NCI-H2029 treated with DMSO at 0.1 percent for 48 hours (cell line): Measurements from ENCODE around the gene MDM1.

Experiments used
- DNase-seq: peaks from one replicate; lab custom pipeline; 2025; lab: John Stamatoyannopoulos, UW

Gene MDM1, protein sequence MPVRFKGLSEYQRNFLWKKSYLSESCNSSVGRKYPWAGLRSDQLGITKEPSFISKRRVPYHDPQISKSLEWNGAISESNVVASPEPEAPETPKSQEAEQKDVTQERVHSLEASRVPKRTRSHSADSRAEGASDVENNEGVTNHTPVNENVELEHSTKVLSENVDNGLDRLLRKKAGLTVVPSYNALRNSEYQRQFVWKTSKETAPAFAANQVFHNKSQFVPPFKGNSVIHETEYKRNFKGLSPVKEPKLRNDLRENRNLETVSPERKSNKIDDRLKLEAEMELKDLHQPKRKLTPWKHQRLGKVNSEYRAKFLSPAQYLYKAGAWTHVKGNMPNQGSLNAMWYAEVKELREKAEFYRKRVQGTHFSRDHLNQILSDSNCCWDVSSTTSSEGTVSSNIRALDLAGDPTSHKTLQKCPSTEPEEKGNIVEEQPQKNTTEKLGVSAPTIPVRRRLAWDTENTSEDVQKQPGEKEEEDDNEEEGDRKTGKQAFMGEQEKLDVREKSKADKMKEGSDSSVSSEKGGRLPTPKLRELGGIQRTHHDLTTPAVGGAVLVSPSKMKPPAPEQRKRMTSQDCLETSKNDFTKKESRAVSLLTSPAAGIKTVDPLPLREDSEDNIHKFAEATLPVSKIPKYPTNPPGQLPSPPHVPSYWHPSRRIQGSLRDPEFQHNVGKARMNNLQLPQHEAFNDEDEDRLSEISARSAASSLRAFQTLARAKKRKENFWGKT

GRCh38 chr12:68331869-68332727 is at the start of gene MDM1:
Gene MDM1, minus strand, starts transcription at chr12:68332362. Its CDS starts 117 bp downstream, at chr12:68332245.
- DNase-seq, result peak; percentile 94

DNA sequence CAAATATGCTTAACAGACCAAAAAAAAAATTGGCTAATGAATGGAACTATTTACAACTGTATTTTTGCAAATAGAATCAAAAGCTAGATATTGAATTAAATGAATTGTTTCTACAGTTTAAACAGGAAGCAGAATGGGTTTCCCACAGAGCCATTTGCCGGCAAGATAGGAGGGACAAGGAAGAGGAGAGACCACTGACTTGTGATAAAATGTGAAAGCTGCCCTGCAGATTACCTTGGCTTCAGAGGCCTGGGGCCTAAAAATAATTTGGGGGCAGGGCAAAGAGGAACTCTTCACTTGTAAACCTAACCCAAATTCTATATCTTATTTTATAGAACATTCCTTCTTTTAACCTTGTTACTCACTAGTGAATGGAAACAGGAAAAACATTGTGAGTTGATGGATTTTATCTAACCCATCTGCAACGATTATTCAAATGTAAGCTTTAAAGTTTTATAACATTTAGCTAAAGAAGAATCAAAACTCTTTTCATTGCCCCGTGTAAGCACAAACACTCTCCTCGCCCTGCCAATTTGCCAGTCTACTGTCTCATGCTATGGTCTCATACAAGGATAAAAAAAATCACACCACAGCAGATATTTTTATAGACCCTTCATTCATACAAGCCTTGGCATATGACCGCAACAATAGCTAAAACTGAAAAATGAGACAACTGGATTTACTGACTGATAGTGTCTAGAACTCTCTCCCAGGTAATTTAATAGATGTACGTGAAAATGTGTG is 49.5 kb upstream of the MDM1 start:
- DNase-seq, result no peak

DNA sequence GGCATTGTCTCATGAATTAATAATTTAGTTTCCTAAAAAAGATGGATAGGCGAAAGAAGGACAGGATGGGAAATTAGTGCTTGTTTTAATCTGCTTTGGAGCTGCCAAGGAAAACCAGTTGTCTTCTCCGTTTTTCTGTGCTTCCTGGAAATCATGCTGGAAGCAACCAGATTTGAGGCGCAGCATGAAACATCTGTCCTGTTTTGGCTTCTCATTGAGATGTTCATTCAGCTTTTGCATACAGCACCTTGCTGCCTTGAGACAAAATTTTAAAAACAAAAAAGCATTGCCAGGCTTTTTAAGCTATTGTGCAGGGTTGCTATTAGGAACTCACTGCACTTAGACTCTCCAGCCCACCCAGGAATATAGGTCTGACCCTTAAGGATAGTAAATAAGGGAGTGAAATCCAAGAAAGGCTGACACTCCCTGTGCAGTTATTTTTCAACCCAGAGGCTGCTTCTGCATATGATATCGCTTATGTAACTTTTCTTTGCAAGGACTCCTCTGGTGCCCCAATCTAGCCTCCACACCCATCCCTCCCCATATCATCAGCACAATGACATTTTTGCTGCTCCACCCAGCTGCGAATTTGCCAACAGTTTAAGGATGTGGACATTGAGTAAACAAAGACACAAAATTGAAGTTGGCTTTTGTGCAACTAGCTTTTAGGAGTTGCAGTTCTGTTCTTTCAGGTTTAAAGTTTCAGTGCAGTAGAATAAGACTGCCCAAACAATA is 46.9 kb upstream of the MDM1 start:
- DNase-seq, result no peak

GRCh38 chr12:68377881-68378280 is 45.7 kb upstream of the MDM1 start:
- no peak for DNase-seq

GRCh38 chr12:68376901-68377300 is 44.7 kb upstream of the MDM1 start:
- no peak for DNase-seq

- DNase-seq, result no peak
Measured at GRCh38 chr12:68375756-68376695, 43.9 kb upstream of the MDM1 start.

GRCh38 chr12:68374307-68374982 is 42.3 kb upstream of the MDM1 start:
- no peak for DNase-seq

DNA sequence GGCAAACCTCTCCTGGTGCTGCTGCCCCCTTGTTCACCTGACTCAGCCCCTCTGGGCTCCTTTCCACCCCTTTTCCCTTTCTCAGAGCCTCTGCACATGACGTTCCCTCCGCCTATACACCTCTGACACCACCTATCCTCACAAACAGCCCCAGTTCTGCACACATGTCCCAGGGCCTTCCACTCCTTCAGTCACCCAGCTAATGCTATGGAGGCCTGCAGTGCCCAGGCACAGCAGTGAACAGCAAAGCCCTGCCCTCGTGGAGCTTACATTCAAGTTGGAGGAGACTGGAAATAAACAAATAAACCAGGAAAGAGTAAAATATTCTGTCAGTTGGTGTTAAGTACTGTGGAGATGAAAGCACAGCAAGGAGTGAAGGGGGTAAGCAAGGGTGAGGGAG is 38.5 kb upstream of the MDM1 start:
- DNase-seq, result no peak

DNA sequence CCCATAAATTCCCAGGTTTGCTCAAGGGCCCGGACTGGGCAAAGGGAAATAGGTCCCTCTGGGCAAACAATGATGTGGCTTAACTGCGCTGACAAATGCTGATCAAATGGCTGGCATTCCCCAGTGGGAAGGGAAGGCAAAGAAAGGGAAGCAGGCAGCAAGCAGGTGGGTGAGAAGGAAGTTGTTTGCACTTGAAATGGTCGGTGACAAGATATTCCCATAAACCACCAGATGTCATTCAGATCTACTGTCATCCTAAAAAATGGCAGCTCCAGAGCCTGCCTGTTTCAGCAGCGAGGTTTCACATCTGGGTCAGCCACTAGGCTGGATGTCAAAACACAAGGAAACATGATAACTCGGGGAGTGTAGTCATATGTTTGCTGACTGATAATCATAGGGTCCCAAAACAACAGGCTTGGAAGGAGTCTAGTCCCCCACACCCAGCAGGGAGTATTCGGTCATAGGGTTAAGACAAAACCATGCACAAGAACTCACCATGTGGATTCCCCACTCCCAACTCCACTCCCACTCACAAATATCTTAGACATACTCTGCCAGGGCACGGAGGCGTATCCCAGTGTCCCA is 37.9 kb upstream of the MDM1 start:
- DNase-seq, result no peak

- DNase-seq, result no peak
Measured at GRCh38 chr12:68368327-68368726, 36.2 kb upstream of the MDM1 start.

GRCh38 chr12:68367903-68368302 is 35.7 kb upstream of the MDM1 start:
- no peak for DNase-seq

- DNase-seq, result no peak
Measured at GRCh38 chr12:68367116-68367515, 35.0 kb upstream of the MDM1 start.

- no peak for DNase-seq
Measured at GRCh38 chr12:68364893-68365725, 32.9 kb upstream of the MDM1 start.

- no peak for DNase-seq
Measured at GRCh38 chr12:68364328-68364727, 32.2 kb upstream of the MDM1 start.

DNA sequence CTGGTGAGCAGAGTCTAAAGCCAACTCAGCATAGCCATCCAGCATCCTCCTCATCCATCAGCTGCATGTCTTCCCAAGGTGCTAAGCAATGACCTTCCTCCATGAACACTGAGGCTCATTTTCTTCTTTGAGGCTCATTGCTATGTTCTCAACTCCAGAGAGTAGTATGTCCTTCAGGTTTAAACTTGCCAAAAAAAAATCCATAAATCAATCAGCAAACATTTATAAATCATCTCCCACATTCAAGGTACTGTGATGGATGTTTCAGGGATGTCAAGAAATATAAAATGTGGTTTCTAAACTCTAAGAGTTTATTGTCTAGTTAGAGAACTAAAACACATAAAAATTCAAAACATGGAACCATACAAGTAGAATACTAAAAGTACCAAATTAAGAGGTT is 29.8 kb upstream of the MDM1 start:
- no peak for DNase-seq

DNA sequence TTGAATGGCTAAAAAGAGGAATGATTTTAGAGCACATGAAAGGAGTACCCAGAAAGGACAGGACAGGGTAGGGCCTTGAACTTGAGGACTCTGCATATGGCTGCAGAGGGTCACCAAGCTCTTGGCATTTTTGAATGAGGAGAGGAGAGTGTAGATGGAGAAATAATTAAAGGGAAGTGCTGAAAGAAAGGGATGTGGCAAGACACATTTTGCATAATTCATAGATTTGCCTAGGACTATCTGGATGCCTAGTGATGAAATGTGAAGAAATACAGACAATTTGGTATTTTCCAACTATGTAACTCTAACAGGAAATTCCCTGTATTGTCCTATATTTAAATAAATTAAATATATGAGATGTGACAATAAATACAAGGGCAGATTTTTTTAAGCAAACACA is 27.5 kb upstream of the MDM1 start:
- no peak for DNase-seq

DNA sequence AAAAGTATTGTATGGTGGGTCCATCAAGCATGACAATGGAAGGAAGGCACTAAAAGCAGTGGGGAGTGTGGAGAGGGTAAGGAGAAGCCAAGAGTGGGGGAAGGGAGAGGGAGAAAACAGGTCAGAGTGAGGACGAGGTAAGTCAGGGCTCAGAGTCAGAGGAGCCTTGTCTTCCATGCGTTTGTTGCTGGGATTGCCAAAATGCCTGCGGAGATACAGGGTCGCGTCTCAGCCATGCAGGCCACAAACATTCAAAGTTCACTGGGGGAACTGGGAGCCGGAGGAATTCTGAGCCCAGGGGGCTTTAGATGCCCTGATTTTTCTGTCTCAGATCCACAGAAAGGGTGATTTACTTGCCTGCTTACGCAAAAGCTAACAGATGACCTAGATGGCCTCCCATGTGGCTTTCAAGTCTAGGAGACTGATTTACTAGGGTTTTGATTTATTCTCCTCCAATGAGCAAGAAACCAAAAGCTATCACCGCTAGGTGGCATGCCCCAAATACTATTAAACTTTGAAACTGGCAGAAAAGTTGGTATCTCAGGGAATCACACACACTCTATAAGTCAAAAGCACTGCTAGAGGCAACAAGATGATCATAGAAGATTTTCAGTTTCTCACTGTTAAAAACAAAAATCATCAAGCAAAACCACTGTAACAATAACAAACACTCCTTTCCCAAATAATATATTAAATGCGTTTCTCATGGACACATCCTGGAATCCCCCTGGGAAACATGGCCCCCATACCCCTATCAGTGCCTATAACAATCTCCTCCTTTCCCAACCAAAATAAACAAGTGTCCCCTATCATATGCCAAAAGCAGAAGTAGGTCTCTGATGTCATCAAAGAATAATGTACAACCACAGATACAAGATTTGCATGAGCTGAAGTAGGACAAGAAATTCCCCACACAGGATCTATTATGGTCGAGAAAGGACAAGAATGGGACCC is 26.6 kb upstream of the MDM1 start:
- no peak for DNase-seq
